Pancreas (tissue), 10 donors: ENCODE measurements around the gene NCR1. TPM values are rescaled to one million over a fixed set of nuclear protein-coding genes. Genes with fewer than 3 reads are reported as not detected.
"Not testable (repeated sequence)": the region's sequence is repeated elsewhere in the genome, so short reads cannot be mapped to it uniquely, and the experiment has no call there.

Experiments
- ATAC-seq, 4 donors: fragments of 200-7000 bp; cut with Tn5 transposase; one replicate each; pipeline versions ENCODE4 v1.8.0 to v1.9.1; 2020; ENCODE audit warnings: mild to moderate bottlenecking in 4 of 4, moderate library complexity in 4 of 4
- DNase-seq, 6 donors: peaks; one replicate each; pipeline ENCODE4 v3.0.0-alpha.2; 2020
- FAIRE-seq: peaks from 2 replicates; lab custom pipeline; 2012; peaks lifted over from hg19 to GRCh38; lab: Jason Lieb, UNC
- H3K27ac ChIP-seq, 4 donors: fragments of 200-600 bp; sonication (generic); 1 replicate in 3 of 4; 2 replicates in 1 of 4; pipeline versions ENCODE4 v1.5.0 to v1.8.0; 2020
- H3K27me3 ChIP-seq, 4 donors: fragments of 200-600 bp; one replicate each; pipeline ENCODE4 v1.8.0; 2021
- H3K36me3 ChIP-seq, 3 donors: fragments of 200-600 bp; sonication (generic) in 1 of 3; one replicate each; pipeline versions ENCODE4 v1.5.0 to v1.8.0; 2020 to 2021
- H3K4me1 ChIP-seq, 3 donors: fragments of 200-600 bp; one replicate each; pipeline ENCODE4 v1.8.0; 2021
- H3K4me3 ChIP-seq, 4 donors: fragments of 200-600 bp; sonication (generic) in 2 of 4; one replicate each; pipeline versions ENCODE4 v1.5.0 to v1.8.0; 2020 to 2021
- H3K9me3 ChIP-seq, 4 donors: fragments of 200-600 bp; one replicate each; pipeline ENCODE4 v1.8.0; 2021
- CTCF ChIP-seq, 4 donors: fragments of 200-600 bp; sonication (generic) in 3 of 4; IDR thresholded peaks; one replicate each; pipeline versions ENCODE4 v1.5.0 to v1.8.0; 2021; ENCODE audit warnings: antibody characterized with exemption in 4 of 4
- WGBS, 2 donors: extraction: QIAGEN DNeasy Blood & Tissue Kit; methylation state at CpG; one replicate each; pipeline ENCODE4 v1.1.7; 2013; 5-methylcytosine and 5-hydroxymethylcytosine counted together
- intact Hi-C, 3 donors: fragments of 100-400 bp; cut with DNase I; formaldehyde crosslinking; loops; one replicate each; pipeline versions ENCODE4 v1.11.1 to v1.14.2; 2022
- polyA plus RNA-seq, 2 donors: library from polyadenylated mRNA; stranded (reverse); fragments of 200-250 nt; gene quantifications; one replicate each; pipeline ENCODE4 v1.2.3, GENCODE V29; 2013
- total RNA-seq, 6 donors: library from RNA; stranded (reverse); fragmentation: NEBNext Ultra II Directional in 4 of 6; extraction: Animal tissue kit (Norgen Biotek cat#: 25700) in 4 of 6; gene quantifications; one replicate each; pipeline versions ENCODE4 v1.2.1 to v1.2.4, GENCODE V29; 2021 to 2023
- donor health status: healthy with polysubstance abuse.
- donor health status: DM: no; HTN: no; CAD: no; lungs with moderate emphysema.
- donor health status: DM: no; HTN: no; CAD: no.
- donor health status: control.
- donor health status: control.
- donor health status: Bipolar disorder and iron deficiency.
- donor health status: DM: yes; HTN: yes; CAD: no.
- donor health status: DM: no; HTN: no; CAD: no.
- donor health status: DM: no; HTN: no; CAD: no.
- donor health status: DM: yes; HTN: yes; CAD: no.

The NCR1 gene
- total RNA-seq, result under 1 TPM in 1 of 6 donors, not detected in 5; 0.31 TPM
- polyA plus RNA-seq, result not detected

- Histone ChIP-seq H3K27ac (no peak within 1 kb of the TSS), H3K4me3 (no peak within 1 kb of the TSS), H3K36me3 (no peaks in the 10 kb centered on the region), H3K4me1 (no peaks in the 10 kb centered on the region), H3K9me3 (no peaks in the 10 kb centered on the region), H3K27me3 (no peaks in the 10 kb centered on the region)
- no peak for TF ChIP-seq CTCF (IDR thresholded peaks at IDR 0.05)
- 27 to 35% methylated on average over 22 of the region's 22 CpGs for WGBS, 2 donors
- intact Hi-C loops, result no loop called here
- no peak for FAIRE-seq
- DNase-seq, result no peak
- no peak for ATAC-seq
These were observed at the start of gene NCR1 for GRCh38 chr19:54905803-54906511. TSS of gene NCR1 (plus strand) at chr19:54906148. CDS start at chr19:54906188, 40 bp downstream.

GRCh38 chr19:54858476-54858875 is 47.5 kb upstream of the NCR1 start:
- intact Hi-C loops, result not testable (repeated sequence)

GRCh38 chr19:54859421-54859820 is 46.5 kb upstream of the NCR1 start:
- not testable (repeated sequence) for FAIRE-seq

More at GRCh38 chr19:54858476-54858875, 47.5 kb upstream of the NCR1 start:
- WGBS, 2 donors, result 18 to 63% methylated on average over 1 to 3 of the region's 3 CpGs
- not testable (repeated sequence) for H3K27me3 ChIP-seq, H3K27ac ChIP-seq, H3K36me3 ChIP-seq, H3K4me1 ChIP-seq, ATAC-seq, H3K9me3 ChIP-seq, FAIRE-seq, DNase-seq, H3K4me3 ChIP-seq

GRCh38 chr19:54863459-54863858 is 42.5 kb upstream of the NCR1 start:
- WGBS, 2 donors, result 94% methylated on average over 2 of the region's 3 CpGs; no CpG with 5 or more reads in 1 of the 2 donors
- H3K4me3 ChIP-seq, ATAC-seq, H3K27ac ChIP-seq, H3K27me3 ChIP-seq, H3K4me1 ChIP-seq, FAIRE-seq, intact Hi-C loops, DNase-seq, H3K36me3 ChIP-seq, H3K9me3 ChIP-seq: not testable (repeated sequence)

More at GRCh38 chr19:54859421-54859820, 46.5 kb upstream of the NCR1 start:
- H3K9me3 ChIP-seq, DNase-seq, H3K27ac ChIP-seq, intact Hi-C loops, H3K36me3 ChIP-seq, H3K4me1 ChIP-seq, H3K4me3 ChIP-seq, H3K27me3 ChIP-seq, ATAC-seq: not testable (repeated sequence)
- 51 to 59% methylated on average over 7 of the region's 7 CpGs for WGBS, 2 donors

- intact Hi-C loops, result no loop called here
- ATAC-seq, result no peak
- Histone ChIP-seq H3K27ac (no peak overlapping the region), H3K36me3 (no peaks in the 10 kb centered on the region), H3K4me3 (no peak overlapping the region), H3K27me3 (no peaks in the 10 kb centered on the region), H3K4me1 (no peaks in the 10 kb centered on the region), H3K9me3 (no peaks in the 10 kb centered on the region)
- 30 to 31% methylated on average over 3 of the region's 3 CpGs for WGBS, 2 donors
- FAIRE-seq, result no peak
- no peak for TF ChIP-seq CTCF (IDR thresholded peaks at IDR 0.05)
- no peak for DNase-seq
These were observed 34.3 kb upstream of the NCR1 start for GRCh38 chr19:54871696-54872095.

GRCh38 chr19:54873990-54874389 is 32.0 kb upstream of the NCR1 start, which contains the start of gene FCAR:
TSS of gene FCAR (plus strand) at chr19:54874235. CDS start at chr19:54874290, 55 bp downstream.
- Histone ChIP-seq H3K9me3 (no peaks in the 10 kb centered on the region), H3K36me3 (no peaks in the 10 kb centered on the region), H3K27me3 (no peaks in the 10 kb centered on the region), H3K4me1 (no peaks in the 10 kb centered on the region), H3K27ac (no peak within 1 kb of the TSS), H3K4me3 (no peak within 1 kb of the TSS)
- intact Hi-C loops, result no loop called here
- 50 to 64% methylated on average over 8 of the region's 8 CpGs for WGBS, 2 donors
- no peak for DNase-seq
- FAIRE-seq, result no peak
- ATAC-seq, result no peak
- TF ChIP-seq CTCF (IDR thresholded peaks at IDR 0.05), result no peak
